ENCODE measurements around the gene CD9.
A peak's percentile ranks its signal among the peaks of the same experiment; 100 is the strongest.

The CD9 gene

GRCh38 chr12:6193853-6194815 lies 6.1 kb upstream of the CD9 start:
- Mint-ChIP-seq H3K4me1 (peaks cover 55% of the 10 kb centered on the region), H3K9me3 (no peaks in the 10 kb centered on the region), H3K27me3 (ENCODE audit: low read depth, poor library complexity) (peaks cover 13% of the 10 kb centered on the region), H3K36me3 (ENCODE audit: low read depth) (no peaks in the 10 kb centered on the region), H3K4me3 (no peak overlapping the region), H3K27ac (no peak overlapping the region)
- DNase-seq, result no peak
- no peak for TF ChIP-seq CTCF (IDR thresholded peaks at IDR 0.05)

- peak; percentile 91 for TF ChIP-seq CTCF (IDR thresholded peaks at IDR 0.05)
- no peak overlapping the region for H3K4me3 Mint-ChIP-seq
Measured at GRCh38 chr12:6195665-6196535, 4.3 kb upstream of the CD9 start.

GRCh38 chr12:6198051-6198450 lies 2.1 kb upstream of the CD9 start:
- Mint-ChIP-seq H3K27me3 (ENCODE audit: low read depth, poor library complexity) (peaks cover 52% of the 10 kb centered on the region), H3K27ac (peak overlapping the region; percentile 38), H3K4me3 (peak overlapping the region; percentile 31), H3K36me3 (ENCODE audit: low read depth) (no peaks in the 10 kb centered on the region), H3K4me1 (peaks cover 70% of the 10 kb centered on the region), H3K9me3 (no peaks in the 10 kb centered on the region)
- no peak for TF ChIP-seq CTCF (IDR thresholded peaks at IDR 0.05)
- DNase-seq, result peak; percentile 39

More at GRCh38 chr12:6195665-6196535, 4.3 kb upstream of the CD9 start:
- Mint-ChIP-seq H3K27me3 (ENCODE audit: low read depth, poor library complexity) (peaks cover 31% of the 10 kb centered on the region), H3K36me3 (ENCODE audit: low read depth) (no peaks in the 10 kb centered on the region), H3K27ac (no peak overlapping the region), H3K4me1 (peaks cover 63% of the 10 kb centered on the region), H3K9me3 (no peaks in the 10 kb centered on the region)
- peak; percentile 92 for DNase-seq

GRCh38 chr12:6198556-6198955 lies 1.6 kb upstream of the CD9 start:
- no peaks in the 10 kb centered on the region for H3K36me3 Mint-ChIP-seq (ENCODE audit: low read depth)
- no peak for TF ChIP-seq CTCF (IDR thresholded peaks at IDR 0.05)
- H3K27ac Mint-ChIP-seq, result no peak overlapping the region
- no peak overlapping the region for H3K4me3 Mint-ChIP-seq
- H3K4me1 Mint-ChIP-seq, result peaks cover 65% of the 10 kb centered on the region
- H3K9me3 Mint-ChIP-seq, result no peaks in the 10 kb centered on the region
- peaks cover 57% of the 10 kb centered on the region for H3K27me3 Mint-ChIP-seq (ENCODE audit: low read depth, poor library complexity)
- DNase-seq, result no peak

DNA sequence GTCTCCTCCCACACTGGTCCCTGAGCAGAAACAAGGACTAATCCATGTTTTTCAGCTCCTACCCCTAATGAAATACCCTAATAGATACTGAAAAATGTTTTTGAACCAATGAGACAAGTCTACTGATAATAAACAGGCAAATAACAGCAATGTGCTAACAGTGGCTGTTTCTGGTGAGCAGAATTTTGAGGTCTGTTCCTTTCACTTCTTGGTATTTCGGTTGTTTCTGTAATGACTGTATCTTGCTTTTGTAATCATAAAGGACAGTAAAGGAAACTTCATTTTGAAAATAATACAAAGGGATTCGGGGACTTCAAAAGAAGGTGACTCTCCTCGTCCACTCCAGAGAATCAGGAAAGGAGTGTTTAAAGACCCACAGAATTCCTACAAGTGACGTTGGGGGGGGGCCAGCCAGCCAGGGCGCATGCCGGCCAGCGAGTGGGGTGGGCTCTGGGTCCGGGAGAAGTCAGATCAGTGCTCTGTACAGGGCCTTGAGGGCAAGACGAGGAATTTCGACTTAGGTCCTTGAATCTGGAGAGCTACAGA lies 1.1 kb upstream of the CD9 start:
- H3K27me3 Mint-ChIP-seq (ENCODE audit: low read depth, poor library complexity), result peaks cover 59% of the 10 kb centered on the region
- DNase-seq, result no peak
- no peak for TF ChIP-seq CTCF (IDR thresholded peaks at IDR 0.05)
- H3K9me3 Mint-ChIP-seq, result no peaks in the 10 kb centered on the region
- H3K4me1 Mint-ChIP-seq, result peaks cover 60% of the 10 kb centered on the region
- H3K4me3 Mint-ChIP-seq, result peak overlapping the region; percentile 72
- no peak overlapping the region for H3K27ac Mint-ChIP-seq
- H3K36me3 Mint-ChIP-seq (ENCODE audit: low read depth), result no peaks in the 10 kb centered on the region

Measured in nephron progenitor cell (in vitro differentiated cells).